GM12878 (cell line): ENCODE results near the gene CDC6. TPM values are rescaled to one million over a fixed set of nuclear protein-coding genes. Genes with fewer than 3 reads are reported as not detected.
A peak's percentile ranks its signal among the peaks of the same experiment; 100 is the strongest.

ENCODE experiments used
- BCL11A ChIP-seq: IDR thresholded peaks from 2 replicates; pipeline ENCODE4 v1.6.1; 2011; ENCODE audit warnings: low read depth, low read length
- CREM ChIP-seq: IDR thresholded peaks from 2 replicates; pipeline ENCODE4 v1.6.1; 2014; ENCODE audit warnings: antibody characterized with exemption, low read depth
- DPF2 ChIP-seq: fragments of 450-650 bp; IDR thresholded peaks from 2 replicates; pipeline ENCODE4 v1.6.1; 2017; ENCODE audit warnings: mild to moderate bottlenecking
- E4F1 ChIP-seq: fragments of 450-650 bp; IDR thresholded peaks from 2 replicates; pipeline ENCODE4 v1.6.1; 2018; ENCODE audit warnings: borderline replicate concordance, mild to moderate bottlenecking; ENCODE audit not compliant: partially characterized antibody
- KAT2A ChIP-seq: conservative IDR thresholded peaks from 2 replicates; pipeline ENCODE4 v1.6.1; 2011; ENCODE audit warnings: low read depth, low read length; ENCODE audit not compliant: control insufficient read depth
- MEF2A ChIP-seq: IDR thresholded peaks from 2 replicates; pipeline ENCODE4 v1.6.1; 2011; ENCODE audit warnings: low read depth, mild to moderate bottlenecking, low read length, moderate library complexity; ENCODE audit not compliant: insufficient read depth
- POU2F2 ChIP-seq: IDR thresholded peaks from 3 replicates; pipeline ENCODE4 v1.6.1; 2011; ENCODE audit warnings: low read depth, mild to moderate bottlenecking, low read length, borderline replicate concordance
- PRDM15 ChIP-seq: fragments of 450-650 bp; formaldehyde crosslinking; IDR thresholded peaks from 2 replicates; pipeline ENCODE4 v1.4.0; 2020; ENCODE audit warnings: mild to moderate bottlenecking, moderate library complexity
- RAD51 ChIP-seq: fragments of 450-650 bp; IDR thresholded peaks from 2 replicates; pipeline ENCODE4 v1.6.1; 2016; ENCODE audit warnings: moderate library complexity, mild to moderate bottlenecking, inconsistent platforms
- RCOR1 ChIP-seq: conservative IDR thresholded peaks from 2 replicates; pipeline ENCODE4 v1.6.1; 2012; ENCODE audit warnings: low read depth, low read length, improper control_type of control experiment
- SPI1 ChIP-seq: IDR thresholded peaks from 2 replicates; pipeline ENCODE4 v1.6.1; 2011; ENCODE audit warnings: low read depth, mild to moderate bottlenecking, low read length, moderate library complexity, borderline replicate concordance; ENCODE audit not compliant: insufficient read depth
- SREBF2 ChIP-seq: IDR thresholded peaks from 2 replicates; pipeline ENCODE4 v1.6.1; 2012; ENCODE audit warnings: mild to moderate bottlenecking, low read length
- TCF12 ChIP-seq: IDR thresholded peaks from 2 replicates; pipeline ENCODE4 v1.6.1; 2011; ENCODE audit warnings: low read depth, mild to moderate bottlenecking, low read length
- USF2 ChIP-seq: IDR thresholded peaks from 2 replicates; pipeline ENCODE4 v1.6.1; 2011; ENCODE audit warnings: low read depth, low read length, improper control_type of control experiment, borderline replicate concordance
- WRNIP1 ChIP-seq: IDR thresholded peaks from 2 replicates; pipeline ENCODE4 v1.6.1; 2011; ENCODE audit warnings: low read depth, low read length, improper control_type of control experiment, borderline replicate concordance
- ZNF207 ChIP-seq: fragments of 450-650 bp; IDR thresholded peaks from 2 replicates; pipeline ENCODE4 v1.6.1; 2014; ENCODE audit warnings: antibody characterized with exemption, mild to moderate bottlenecking, borderline replicate concordance
- ZNF687 ChIP-seq: fragments of 450-650 bp; IDR thresholded peaks from 2 replicates; pipeline ENCODE4 v1.6.1; 2017; ENCODE audit warnings: mild to moderate bottlenecking, moderate library complexity
- polyA plus RNA-seq, 11 experiments: library from polyadenylated mRNA; depleted of rRNA in 4 of 11; unstranded in 6 of 11; stranded (reverse) in 5 of 11; fragments of >200 nt; fragmentation: Nextera tagmentation in 4 of 11; fragmentation: Illumina TruSeq in 1 of 11; extraction: Ambion mirVana in 4 of 11; extraction: Trizol in 1 of 11; gene quantifications; 1 replicate in 1 of 11; 2 replicates in 10 of 11; pipeline versions ENCODE4 v1.2.1 to v1.2.3, GENCODE V29; 2011 to 2016; ENCODE audit warnings: inconsistent platforms in 2 of 11, missing spikeins in 2 of 11, low read depth in 1 of 11
- total RNA-seq, 4 experiments: library from RNA; depleted of rRNA in 3 of 4; stranded (reverse); fragments of >200 nt in 3 of 4; fragmentation: Illumina TruSeq in 1 of 4; extraction: Trizol in 1 of 4; gene quantifications; 2 replicates each; pipeline versions ENCODE4 v1.2.1 to v1.2.3, GENCODE V29; 2013 to 2021

The CDC6 gene
- total and polyA plus RNA-seq, 10 of the 15 experiments (the other 5 are each of a cell fraction or from before 2014, with no cell fraction given) = 13.3 to 60.9 (median 47.6) TPM

GRCh38 chr17:40322358-40323315 lies 35.0 kb downstream of the CDC6 start (continued):
- TF ChIP-seq E4F1 = peak; percentile 67
- TF ChIP-seq BCL11A = peak; percentile 89
- no peak for TF ChIP-seq SREBF2
- TF ChIP-seq TCF12 = peak; percentile 63; the same call in 1 of the 2 replicates
- TF ChIP-seq RCOR1 = 0 out of 2 replicates have a peak, but pooled peaks have one; percentile 50
- TF ChIP-seq MEF2A = peak; percentile 77; the same call in 1 of the 2 replicates
- TF ChIP-seq USF2 = peak; percentile 88
- TF ChIP-seq KAT2A = no peak
- 0 out of 2 replicates have a peak, but pooled peaks have one; percentile 51 for TF ChIP-seq WRNIP1
- peak; percentile 99 for TF ChIP-seq DPF2
- TF ChIP-seq CREM = peak; percentile 90
- TF ChIP-seq PRDM15 (CRISPR knock-in tag) = no peak
- TF ChIP-seq SPI1 = peak; percentile 90
- TF ChIP-seq RAD51 = peak; percentile 96
- no peak for TF ChIP-seq ZNF687
- TF ChIP-seq POU2F2 = peak; percentile 60; the same call in 1 of the 3 replicates
- peak; percentile 82 for TF ChIP-seq ZNF207
